NOMO-1 treated with dmso at 0.1 percent for 144 hours (cell line): ENCODE results near the gene MAP7D3.
"Not testable (repeated sequence)": the region's sequence is repeated elsewhere in the genome, so short reads cannot be mapped to it uniquely, and the experiment has no call there.

ENCODE experiments used
- DNase-seq: peaks from one replicate; lab custom pipeline; 2025; ENCODE audit not compliant: unreplicated experiment; lab: John Stamatoyannopoulos, UW

MAP7D3 gene

GRCh38 chrX:136255541-136255940, 4.3 kb upstream of the MAP7D3 start:
- no peak for DNase-seq

- no peak for DNase-seq
These were observed 784 bp downstream of the MAP7D3 start for GRCh38 chrX:136250191-136251040.

- DNase-seq = no peak
These were observed 5.0 kb downstream of the MAP7D3 start for GRCh38 chrX:136246201-136246600.

GRCh38 chrX:136237849-136238248, 13.4 kb downstream of the MAP7D3 start:
- DNase-seq = not testable (repeated sequence)

GRCh38 chrX:136237074-136237473, 14.1 kb downstream of the MAP7D3 start:
- DNase-seq = no peak

- DNase-seq = no peak
These were observed 22.4 kb downstream of the MAP7D3 start for GRCh38 chrX:136228839-136229207.

GRCh38 chrX:136227948-136228838, 23.0 kb downstream of the MAP7D3 start:
- DNase-seq = peak; percentile 26

- no peak for DNase-seq
These were observed 24.1 kb downstream of the MAP7D3 start for GRCh38 chrX:136227074-136227473.

- no peak for DNase-seq
These were observed 29.2 kb downstream of the MAP7D3 start for GRCh38 chrX:136221851-136222513.

GRCh38 chrX:136220951-136221350, 30.2 kb downstream of the MAP7D3 start:
- DNase-seq = no peak

GRCh38 chrX:136220540-136220939, 30.7 kb downstream of the MAP7D3 start:
- DNase-seq = no peak

- no peak for DNase-seq
These were observed 31.3 kb downstream of the MAP7D3 start for GRCh38 chrX:136219893-136220292.

GRCh38 chrX:136215559-136215958, 35.6 kb downstream of the MAP7D3 start:
- DNase-seq = no peak

GRCh38 chrX:136214551-136214950, 36.6 kb downstream of the MAP7D3 start:
- no peak for DNase-seq

GRCh38 chrX:136212557-136213111, 38.6 kb downstream of the MAP7D3 start:
- DNase-seq = no peak

GRCh38 chrX:136211766-136212556, 39.2 kb downstream of the MAP7D3 start:
- no peak for DNase-seq

- no peak for DNase-seq
These were observed 40.4 kb downstream of the MAP7D3 start for GRCh38 chrX:136210806-136211205.

- peak; percentile 20 for DNase-seq
These were observed 41.0 kb downstream of the MAP7D3 start for GRCh38 chrX:136210243-136210642.

- no peak for DNase-seq
These were observed 41.4 kb downstream of the MAP7D3 start for GRCh38 chrX:136209751-136210150.

GRCh38 chrX:136209016-136209738, 42.0 kb downstream of the MAP7D3 start:
- no peak for DNase-seq
